Kidney epithelial cell (primary cell): Measurements from ENCODE around the gene ZCCHC24. TPM values are rescaled to one million over a fixed set of nuclear protein-coding genes. Genes with fewer than 3 reads are reported as not detected.

Source experiments
- DNase-seq: peaks from one replicate; pipeline ENCODE4 v3.0.0-alpha.2; 2010; ENCODE audit warnings: low read depth
- H3K27me3 ChIP-seq: 2 replicates; pipeline ENCODE4 v1.6.0; 2011; ENCODE audit warnings: low read length; ENCODE audit not compliant: control insufficient read depth, insufficient read depth
- H3K36me3 ChIP-seq: 2 replicates; pipeline ENCODE4 v1.5.1; 2011; ENCODE audit warnings: low read length; ENCODE audit not compliant: control insufficient read depth, insufficient read depth
- H3K4me3 ChIP-seq: 2 replicates; pipeline ENCODE4 v1.5.1; 2011; ENCODE audit warnings: low read depth, mild to moderate bottlenecking, control low read depth, low read length
- total RNA-seq: library from RNA; depleted of rRNA; stranded (reverse); fragments of >200 nt; gene quantifications from 2 replicates; pipeline ENCODE4 v1.2.3, GENCODE V29; 2015
- TF ChIP-seq, protein P1 (sequence below): IDR thresholded peaks from 2 replicates; pipeline ENCODE4 v1.5.1; 2011; ENCODE audit warnings: mild to moderate bottlenecking, moderate library complexity, low read length, control low read depth, inconsistent platforms; ENCODE audit not compliant: insufficient read depth, poor library complexity, severe bottlenecking

The ZCCHC24 gene
- total RNA-seq, 1 donor from 2014 or later, result 6.2 TPM

DNA sequence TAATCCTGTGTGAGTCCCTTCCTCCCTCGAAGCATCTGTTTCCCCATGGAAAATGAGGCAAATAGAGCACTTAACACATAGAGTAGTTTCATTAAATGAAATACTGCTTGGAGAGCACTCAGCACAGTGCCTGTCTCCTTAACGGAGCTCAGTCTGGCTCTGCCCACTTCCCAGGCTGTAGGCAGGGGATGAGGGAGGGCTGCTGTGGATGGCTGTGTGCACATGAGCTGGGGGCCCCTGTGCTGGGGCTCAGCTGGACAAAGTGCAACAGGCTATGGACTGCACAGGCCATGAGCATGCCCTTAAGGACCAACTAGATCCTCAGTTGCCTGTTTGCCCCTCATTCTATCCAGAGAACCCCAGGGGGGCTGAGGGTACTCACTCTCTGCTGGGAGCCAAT is 14.5 kb downstream of the ZCCHC24 start:
- Histone ChIP-seq H3K4me3 (no peak overlapping the region), H3K27me3 (no peaks in the 10 kb centered on the region), H3K36me3 (no peaks in the 10 kb centered on the region)
- no peak for DNase-seq
- TF ChIP-seq, protein P1, sequence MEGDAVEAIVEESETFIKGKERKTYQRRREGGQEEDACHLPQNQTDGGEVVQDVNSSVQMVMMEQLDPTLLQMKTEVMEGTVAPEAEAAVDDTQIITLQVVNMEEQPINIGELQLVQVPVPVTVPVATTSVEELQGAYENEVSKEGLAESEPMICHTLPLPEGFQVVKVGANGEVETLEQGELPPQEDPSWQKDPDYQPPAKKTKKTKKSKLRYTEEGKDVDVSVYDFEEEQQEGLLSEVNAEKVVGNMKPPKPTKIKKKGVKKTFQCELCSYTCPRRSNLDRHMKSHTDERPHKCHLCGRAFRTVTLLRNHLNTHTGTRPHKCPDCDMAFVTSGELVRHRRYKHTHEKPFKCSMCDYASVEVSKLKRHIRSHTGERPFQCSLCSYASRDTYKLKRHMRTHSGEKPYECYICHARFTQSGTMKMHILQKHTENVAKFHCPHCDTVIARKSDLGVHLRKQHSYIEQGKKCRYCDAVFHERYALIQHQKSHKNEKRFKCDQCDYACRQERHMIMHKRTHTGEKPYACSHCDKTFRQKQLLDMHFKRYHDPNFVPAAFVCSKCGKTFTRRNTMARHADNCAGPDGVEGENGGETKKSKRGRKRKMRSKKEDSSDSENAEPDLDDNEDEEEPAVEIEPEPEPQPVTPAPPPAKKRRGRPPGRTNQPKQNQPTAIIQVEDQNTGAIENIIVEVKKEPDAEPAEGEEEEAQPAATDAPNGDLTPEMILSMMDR, result no peak

DNA sequence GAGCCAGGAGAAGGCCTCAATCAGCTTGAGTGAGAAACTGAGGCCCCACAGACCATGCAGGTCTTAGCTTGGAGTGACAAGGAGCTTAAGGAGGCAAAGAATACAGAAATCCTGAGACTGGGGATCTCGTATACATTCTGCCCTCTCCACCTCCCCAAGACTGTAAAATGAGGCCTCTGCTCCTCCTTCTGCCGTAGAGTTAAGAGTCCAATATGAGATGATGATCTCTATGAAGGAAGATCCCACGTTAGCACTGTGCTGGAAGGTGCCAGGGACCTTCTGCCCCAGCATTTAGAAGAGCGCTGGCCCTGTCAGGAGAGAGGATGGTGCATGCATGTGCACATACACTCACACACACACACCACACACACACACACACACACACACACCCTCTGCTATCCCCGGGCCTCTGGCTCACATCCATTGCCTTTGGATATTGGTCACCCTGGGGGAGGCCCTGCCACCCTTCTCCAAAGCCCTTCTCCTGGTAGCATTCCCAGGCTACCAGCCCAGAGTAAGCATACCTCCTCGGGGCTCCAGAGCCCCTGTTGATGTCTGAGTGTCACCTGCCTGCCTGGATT is 15.0 kb downstream of the ZCCHC24 start:
- Histone ChIP-seq H3K4me3 (no peak overlapping the region), H3K27me3 (no peaks in the 10 kb centered on the region), H3K36me3 (no peaks in the 10 kb centered on the region)
- TF ChIP-seq, protein P1, result no peak
- DNase-seq, result no peak

DNA sequence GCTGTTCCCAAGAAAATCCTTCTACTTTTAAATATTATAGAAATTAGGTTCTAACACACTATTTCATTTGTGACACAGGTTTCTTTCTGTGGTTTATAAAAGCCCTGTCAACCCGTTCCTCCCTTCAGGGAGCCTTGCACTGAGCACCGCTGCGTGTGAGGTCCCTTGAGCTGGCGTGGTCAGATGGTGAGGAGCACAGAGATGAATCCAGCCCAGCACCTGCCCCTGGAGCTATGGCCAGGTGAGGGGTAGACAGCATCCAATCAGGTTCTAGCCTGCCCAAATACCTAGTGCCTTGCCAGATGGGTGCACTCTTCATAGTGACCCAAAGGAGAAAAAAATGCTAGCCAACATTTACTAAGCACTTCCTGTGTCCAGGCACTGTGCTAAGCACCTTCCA is 15.7 kb downstream of the ZCCHC24 start:
- no peaks in the 10 kb centered on the region for H3K27me3 ChIP-seq
- TF ChIP-seq, protein P1, result no peak
- H3K4me3 ChIP-seq, result no peak overlapping the region
- no peak for DNase-seq
- no peaks in the 10 kb centered on the region for H3K36me3 ChIP-seq

DNA sequence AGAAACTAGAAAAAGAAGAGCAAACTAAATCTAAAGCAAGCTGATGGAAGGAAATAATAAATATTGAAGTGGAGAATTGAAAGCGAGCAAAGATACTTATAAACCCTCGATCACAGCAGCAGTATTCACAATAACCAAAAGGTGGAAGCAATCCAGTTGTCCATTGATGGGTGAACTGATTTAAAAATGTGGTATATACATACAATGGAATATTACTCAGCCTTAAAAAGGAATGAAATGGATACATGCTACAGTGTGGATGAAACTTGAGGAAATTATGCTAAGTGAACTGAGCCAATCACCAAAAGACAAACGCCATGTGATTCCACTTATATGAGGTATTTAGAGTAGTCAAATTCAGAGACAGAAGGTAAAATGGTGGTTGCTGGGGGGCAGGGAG is 17.5 kb downstream of the ZCCHC24 start:
- no peak for DNase-seq
- TF ChIP-seq, protein P1, result no peak
- Histone ChIP-seq H3K4me3 (no peak overlapping the region), H3K36me3 (no peaks in the 10 kb centered on the region), H3K27me3 (no peaks in the 10 kb centered on the region)

DNA sequence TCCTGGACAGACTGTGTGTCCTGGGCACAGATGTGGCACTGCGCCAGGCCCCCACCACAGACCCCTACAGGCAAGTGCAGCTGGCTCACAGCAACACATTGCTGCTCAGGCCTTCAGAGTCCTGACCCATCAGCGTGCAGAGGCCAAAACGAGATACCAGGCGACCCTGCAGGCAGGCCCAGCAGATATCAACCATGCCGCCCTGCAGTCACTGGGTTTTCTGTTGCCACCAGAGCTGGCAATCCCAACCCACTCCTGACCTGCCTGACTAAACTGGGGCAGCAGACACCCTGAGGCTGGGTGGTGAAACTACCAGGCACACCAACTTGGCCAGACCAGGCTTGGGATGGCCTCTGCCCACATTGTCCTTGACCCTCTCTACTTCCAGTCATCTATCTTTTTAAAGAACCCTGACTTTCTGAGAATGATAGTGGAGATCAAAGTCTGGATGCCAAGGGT is 20.3 kb downstream of the ZCCHC24 start:
- Histone ChIP-seq H3K36me3 (no peaks in the 10 kb centered on the region), H3K4me3 (no peak overlapping the region), H3K27me3 (no peaks in the 10 kb centered on the region)
- DNase-seq, result no peak
- TF ChIP-seq, protein P1, result no peak
